Gastroesophageal sphincter (tissue), 4 donors: ENCODE measurements around the gene NAMPT. TPM values are rescaled to one million over a fixed set of nuclear protein-coding genes. Genes with fewer than 3 reads are reported as not detected.
"Not testable (repeated sequence)": the region's sequence is repeated elsewhere in the genome, so short reads cannot be mapped to it uniquely, and the experiment has no call there.

Experiments used
- ATAC-seq: fragments of 150-250 bp; one replicate; pipeline ENCODE4 v1.9.1; 2016; ENCODE audit warnings: mild to moderate bottlenecking, moderate library complexity
- H3K27ac ChIP-seq, 4 donors: fragments of 200-600 bp; sonication (generic) in 3 of 4; 1 replicate in 3 of 4; 2 replicates in 1 of 4; pipeline ENCODE4 v1.5.1; 2016 to 2019
- H3K27me3 ChIP-seq: fragments of 200-600 bp; sonication (generic); one replicate; pipeline ENCODE4 v1.5.1; 2019
- H3K36me3 ChIP-seq, 2 donors: fragments of 200-600 bp; sonication (generic); one replicate each; pipeline ENCODE4 v1.5.1; 2019; ENCODE audit warnings: control low read depth in 1 of 2
- H3K4me1 ChIP-seq, 3 donors: fragments of 200-600 bp; sonication (generic); 1 replicate in 2 of 3; 2 replicates in 1 of 3; pipeline ENCODE4 v1.5.1; 2016 to 2019; ENCODE audit warnings: control low read depth in 2 of 3
- H3K4me3 ChIP-seq, 2 donors: fragments of 200-600 bp; sonication (generic); one replicate each; pipeline ENCODE4 v1.5.1; 2019; ENCODE audit warnings: mild to moderate bottlenecking in 1 of 2, moderate library complexity in 1 of 2
- H3K9me3 ChIP-seq, 3 donors: fragments of 200-600 bp; sonication (generic); one replicate each; pipeline ENCODE4 v1.5.1; 2017 to 2019; ENCODE audit warnings: control low read depth in 2 of 3
- CTCF ChIP-seq, 4 experiments: fragments of 200-600 bp in 2 of 4; fragments of 450-650 bp in 2 of 4; sonication (generic) in 1 of 4; IDR thresholded peaks; one replicate each; pipeline ENCODE4 v1.5.1; 2017 to 2019; ENCODE audit warnings: antibody characterized with exemption in 4 of 4, mild to moderate bottlenecking in 2 of 4, moderate library complexity in 2 of 4
- EP300 ChIP-seq: sonication (generic); formaldehyde crosslinking; IDR thresholded peaks from one replicate; pipeline ENCODE4 v1.6.1; 2017; ENCODE audit warnings: antibody characterized with exemption, mild to moderate bottlenecking
- POLR2A ChIP-seq, 2 donors: fragments of 450-650 bp; IDR thresholded peaks; one replicate each; pipeline ENCODE4 v1.6.1; 2017; ENCODE audit warnings: antibody characterized with exemption in 2 of 2, mild to moderate bottlenecking in 2 of 2, moderate library complexity in 1 of 2
- POLR2AphosphoS5 ChIP-seq: sonication (generic); formaldehyde crosslinking; IDR thresholded peaks from one replicate; pipeline ENCODE4 v1.6.1; 2017; ENCODE audit warnings: antibody characterized with exemption
- WGBS, 2 donors: methylation state at CpG; one replicate each; pipeline ENCODE4 v1.1.5; 2018; ENCODE audit warnings: low coverage in 1 of 2; 5-methylcytosine and 5-hydroxymethylcytosine counted together
- total RNA-seq, 4 donors: library from RNA; depleted of rRNA; stranded (reverse); fragments of >200 nt; gene quantifications; one replicate each; pipeline ENCODE4 v1.1.0, GENCODE V29; 2016

NAMPT gene
- total RNA-seq, 4 donors from 2014 or later, result 63.1 to 611 (median 150) TPM

- no peak for ATAC-seq
- Histone ChIP-seq H3K27me3 (no peaks in the 10 kb centered on the region), H3K27ac (no peak overlapping the region), H3K4me3 (no peak overlapping the region), H3K36me3 (no peaks in the 10 kb centered on the region), H3K4me1 (no peaks in the 10 kb centered on the region), H3K9me3 (peaks cover 0 to 22% (median 0%) of the 10 kb centered on the region in 3 donors)
- TF ChIP-seq POLR2AphosphoS5 (no peak), EP300 (no peak), CTCF (IDR thresholded peaks at IDR 0.05) (no peak), POLR2A (IDR thresholded peaks at IDR 0.05) (no peak)
- WGBS, 2 donors, result 81% methylated on average over 2 of the region's 2 CpGs; no CpG with 5 or more reads in 1 of the 2 donors
Measured at GRCh38 chr7:106304568-106304967, 19.8 kb upstream of the NAMPT start.

- not testable (repeated sequence) for H3K36me3 ChIP-seq, H3K27me3 ChIP-seq, ATAC-seq, H3K4me1 ChIP-seq, H3K4me3 ChIP-seq, H3K27ac ChIP-seq
- 90% methylated on average over 2 of the region's 4 CpGs; no CpG with 5 or more reads in 1 of the 2 donors for WGBS, 2 donors
- peaks cover 0 to 22% (median 0%) of the 10 kb centered on the region in 3 donors for H3K9me3 ChIP-seq
Measured at GRCh38 chr7:106298631-106299030, 13.8 kb upstream of the NAMPT start.

- peaks cover 0 to 22% (median 0%) of the 10 kb centered on the region in 3 donors for H3K9me3 ChIP-seq
- 100% methylated on average over 1 of the region's 4 CpGs; no CpG with 5 or more reads in 1 of the 2 donors for WGBS, 2 donors
- H3K27me3 ChIP-seq, result not testable (repeated sequence)
Measured at GRCh38 chr7:106298155-106298554, 13.4 kb upstream of the NAMPT start.

GRCh38 chr7:106294334-106294733, 9.6 kb upstream of the NAMPT start:
- ATAC-seq, result no peak
- no peaks in the 10 kb centered on the region for H3K27me3 ChIP-seq
- no peak overlapping the region for H3K4me3 ChIP-seq
- WGBS, 2 donors, result 61 to 66% methylated on average over 2 of the region's 2 CpGs
- no peaks in the 10 kb centered on the region for H3K9me3 ChIP-seq
- no peaks in the 10 kb centered on the region for H3K36me3 ChIP-seq
- H3K4me1 ChIP-seq, result no peaks in the 10 kb centered on the region
- TF ChIP-seq POLR2A (IDR thresholded peaks at IDR 0.05) (no peak), EP300 (no peak), CTCF (IDR thresholded peaks at IDR 0.05) (no peak), POLR2AphosphoS5 (no peak)
- H3K27ac ChIP-seq, result no peak overlapping the region

More at GRCh38 chr7:106298155-106298554, 13.4 kb upstream of the NAMPT start:
- H3K4me1 ChIP-seq, H3K27ac ChIP-seq, H3K36me3 ChIP-seq, H3K4me3 ChIP-seq, ATAC-seq: not testable (repeated sequence)

- ATAC-seq, result no peak
- 37 to 68% methylated on average over 3 to 4 of the region's 4 CpGs for WGBS, 2 donors
Measured at GRCh38 chr7:106291247-106291646, 6.5 kb upstream of the NAMPT start.

More at GRCh38 chr7:106291247-106291646, 6.5 kb upstream of the NAMPT start:
- no peak overlapping the region for H3K27ac ChIP-seq
- H3K9me3 ChIP-seq, result no peaks in the 10 kb centered on the region
- H3K4me3 ChIP-seq, result no peak overlapping the region
- no peaks in the 10 kb centered on the region for H3K4me1 ChIP-seq
- H3K36me3 ChIP-seq, result no peaks in the 10 kb centered on the region
- H3K27me3 ChIP-seq, result no peaks in the 10 kb centered on the region
- TF ChIP-seq POLR2A (IDR thresholded peaks at IDR 0.05) (no peak), POLR2AphosphoS5 (no peak), EP300 (no peak), CTCF (IDR thresholded peaks at IDR 0.05) (no peak)
